HCT116 (cell line): ENCODE data around the gene TACC2. TPM values are rescaled to one million over a fixed set of nuclear protein-coding genes. Genes with fewer than 3 reads are reported as not detected.

ENCODE experiments used
- ATAC-seq: fragments of 200-7000 bp; cut with Tn5 transposase; 2 replicates; pipeline ENCODE4 v1.9.1; 2020; ENCODE audit warnings: mild to moderate bottlenecking, moderate library complexity
- BruUV-seq: library from RNA; stranded (reverse); fragments of 400-500 nt; replicated peaks from 2 replicates; lab custom pipeline; 2021; lab: Mats Ljungman, UMichigan
- CTCF ChIA-PET: fragments of 300-600 bp; sonication (Branson Sonifier 250); formaldehyde crosslinking; loops from one replicate; lab custom pipeline; 2021; ENCODE audit warnings: antibody characterized with exemption; lab: Charles Lee
- POLR2A ChIA-PET: fragments of 300-600, 350-600 bp; sonication (Branson Sonifier 250); formaldehyde crosslinking; loops from one replicate; lab custom pipeline; 2021; ENCODE audit warnings: antibody characterized with exemption; lab: Charles Lee
- RAD21 ChIA-PET, 2 experiments: fragments of 300-600 bp; sonication (Branson Sonifier 250); formaldehyde crosslinking; loops; one replicate each; lab custom pipeline; 2023; ENCODE audit warnings: low total read pairs in 2 of 2; ENCODE audit not compliant: uncharacterized antibody in 2 of 2, unreplicated experiment in 2 of 2, low non-redundant PET in 1 of 2; lab: Charles Lee
- DNase-seq: peaks from one replicate; pipeline ENCODE4 v3.0.0-alpha.2; 2010; ENCODE audit warnings: low read depth, low spot score
- H2AFZ ChIP-seq: fragments of 200-600 bp; shearing (Covaris generic), sonication (generic); 2 replicates; pipeline ENCODE4 v1.6.1; 2017; ENCODE audit warnings: low read depth, mixed run types, mixed read lengths, antibody characterized with exemption, low read length; ENCODE audit not compliant: poor library complexity, severe bottlenecking
- H3K27ac ChIP-seq: 2 replicates; pipeline ENCODE4 v1.5.1; 2012; ENCODE audit warnings: low read depth, low read length
- H3K27me3 ChIP-seq: fragments of 200-600 bp; sonication (generic); 2 replicates; pipeline ENCODE4 v1.6.1; 2016; ENCODE audit warnings: mixed run types, low read length, mixed read lengths; ENCODE audit not compliant: insufficient read depth
- H3K36me3 ChIP-seq, 2 experiments: fragments of 200-500 bp in 1 of 2; fragments of 200-600 bp in 1 of 2; sonication (Bioruptor generic) in 1 of 2; sonication (generic) in 1 of 2; 2 replicates each; pipeline versions ENCODE4 v1.5.1 to v1.6.1; 2014 to 2016; ENCODE audit warnings: low read length in 2 of 2, inconsistent platforms in 1 of 2, mixed read lengths in 1 of 2, mixed run types in 1 of 2; ENCODE audit not compliant: insufficient read depth in 2 of 2, control insufficient read depth in 1 of 2
- H3K4me1 ChIP-seq, 2 experiments: fragments of 200-600 bp in 1 of 2; sonication (generic) in 1 of 2; 2 replicates each; pipeline versions ENCODE4 v1.5.1 to v1.6.1; 2012 to 2017; ENCODE audit warnings: low read length in 2 of 2, inconsistent platforms in 1 of 2, mild to moderate bottlenecking in 1 of 2, mixed read lengths in 1 of 2, mixed run types in 1 of 2, moderate library complexity in 1 of 2; ENCODE audit not compliant: insufficient read depth in 2 of 2, control insufficient read depth in 1 of 2
- H3K4me2 ChIP-seq: fragments of 200-600 bp; sonication (generic); 2 replicates; pipeline ENCODE4 v1.6.1; 2017; ENCODE audit warnings: mixed run types, low read length, mixed read lengths
- H3K4me3 ChIP-seq, 2 experiments: fragments of 200-600 bp in 1 of 2; sonication (generic) in 1 of 2; replicated peaks in 1 of 2; 2 replicates each; pipeline ENCODE4 v1.5.1; 2011 to 2016; ENCODE audit warnings: low read length in 2 of 2, control low read depth in 1 of 2, low read depth in 1 of 2, mild to moderate bottlenecking in 1 of 2, mixed read lengths in 1 of 2, mixed run types in 1 of 2
- H3K79me2 ChIP-seq: fragments of 200-600 bp; sonication (generic); 2 replicates; pipeline ENCODE4 v1.6.1; 2017; ENCODE audit warnings: mild to moderate bottlenecking, mixed run types, low read length, moderate library complexity, mixed read lengths; ENCODE audit not compliant: insufficient read depth
- H3K9ac ChIP-seq: fragments of 200-600 bp; sonication (generic); 2 replicates; pipeline ENCODE4 v1.6.1; 2016; ENCODE audit warnings: low read length, mixed read lengths
- H3K9me2 ChIP-seq: fragments of 200-600 bp; sonication (generic), shearing (Covaris generic); 2 replicates; pipeline ENCODE4 v1.6.1; 2017; ENCODE audit warnings: mixed run types, mild to moderate bottlenecking, moderate library complexity; ENCODE audit not compliant: insufficient read depth
- H3K9me3 ChIP-seq, 2 experiments: fragments of 200-500 bp in 1 of 2; fragments of 200-600 bp in 1 of 2; sonication (Bioruptor generic) in 1 of 2; sonication (generic) in 1 of 2; 2 replicates each; pipeline ENCODE4 v1.6.1; 2014 to 2017; ENCODE audit warnings: low read length in 2 of 2, mixed read lengths in 2 of 2, inconsistent platforms in 1 of 2, low read depth in 1 of 2, mild to moderate bottlenecking in 1 of 2, mixed run types in 1 of 2, moderate library complexity in 1 of 2; ENCODE audit not compliant: control insufficient read depth in 1 of 2, insufficient read depth in 1 of 2
- H4K20me1 ChIP-seq: fragments of 200-600 bp; sonication (generic), shearing (Covaris generic); 2 replicates; pipeline ENCODE4 v1.6.1; 2017; ENCODE audit warnings: mixed run types, mild to moderate bottlenecking, moderate library complexity; ENCODE audit not compliant: insufficient read depth
- CEBPB ChIP-seq: IDR thresholded peaks from 2 replicates; pipeline ENCODE4 v1.6.1; 2012; ENCODE audit warnings: low read depth
- EGR1 ChIP-seq: IDR thresholded peaks from 2 replicates; pipeline ENCODE4 v1.6.1; 2012; ENCODE audit warnings: low read depth
- EZH2phosphoT487 ChIP-seq: fragments of 200-600 bp; IDR thresholded peaks from 2 replicates; pipeline ENCODE4 v1.6.1; 2018; ENCODE audit warnings: antibody characterized with exemption, borderline replicate concordance
- POLR2A ChIP-seq: IDR thresholded peaks from 2 replicates; pipeline ENCODE4 v1.7.0; 2011; ENCODE audit warnings: borderline replicate concordance; ENCODE audit not compliant: insufficient read depth, insufficient read length; ENCODE audit errors: extremely low read depth
- POLR2AphosphoS5 ChIP-seq: IDR thresholded peaks from 2 replicates; pipeline ENCODE4 v1.6.1; 2011; ENCODE audit warnings: mild to moderate bottlenecking, low read depth, low read length, moderate library complexity
- SIN3A ChIP-seq: IDR thresholded peaks from 2 replicates; pipeline ENCODE4 v1.6.1; 2012; ENCODE audit warnings: low read depth
- SP1 ChIP-seq: IDR thresholded peaks from 2 replicates; pipeline ENCODE4 v1.6.1; 2012; ENCODE audit warnings: low read depth
- SRF ChIP-seq: IDR thresholded peaks from 2 replicates; pipeline ENCODE4 v1.6.1; 2012; ENCODE audit warnings: low read depth
- TCF7L2 ChIP-seq: IDR thresholded peaks from 2 replicates; pipeline ENCODE4 v1.7.0; 2011; ENCODE audit warnings: borderline replicate concordance, inconsistent platforms; ENCODE audit not compliant: insufficient read depth, insufficient read length; ENCODE audit errors: extremely low read depth
- ZFX ChIP-seq: fragments of 450-650 bp; IDR thresholded peaks from 2 replicates; pipeline ENCODE4 v1.6.1; 2017
- ZNF274 ChIP-seq: fragments of 200-500 bp; sonication (Bioruptor generic); IDR thresholded peaks from 2 replicates; pipeline ENCODE4 v1.6.1; 2014; ENCODE audit warnings: mild to moderate bottlenecking, low read depth, low read length, inconsistent platforms
- intact Hi-C: fragments of 100-400 bp; cut with micrococcal nuclease; formaldehyde crosslinking; loops from 2 replicates; pipeline ENCODE4 v1.10.0; 2022
- total RNA-seq: library from RNA; stranded (reverse); gene quantifications from one replicate; pipeline ENCODE4 v1.2.1, GENCODE V29; 2021; ENCODE audit not compliant: unreplicated experiment
- TF ChIP-seq, protein P1 (sequence below), 3 experiments: fragments of 200-600 bp in 1 of 3; sonication (generic) in 1 of 3; IDR thresholded peaks in 2 of 3; conservative IDR thresholded peaks in 1 of 3; 2 replicates each; pipeline ENCODE4 v1.5.1; 2012 to 2017; ENCODE audit warnings: low read depth in 2 of 3, low read length in 2 of 3, antibody characterized with exemption in 1 of 3, borderline replicate concordance in 1 of 3, control low read depth in 1 of 3, mild to moderate bottlenecking in 1 of 3, mixed read lengths in 1 of 3, mixed run types in 1 of 3, moderate library complexity in 1 of 3; ENCODE audit not compliant: insufficient read depth in 1 of 3
- TF ChIP-seq, protein P2 (sequence below): IDR thresholded peaks from 2 replicates; pipeline ENCODE4 v1.6.1; 2012
- TF ChIP-seq, protein P3 (sequence below): IDR thresholded peaks from 2 replicates; pipeline ENCODE4 v1.6.1; 2012; ENCODE audit warnings: low read depth

TACC2 gene
- total RNA-seq, 1 experiment from 2014 or later, result 38.6 TPM

DNA sequence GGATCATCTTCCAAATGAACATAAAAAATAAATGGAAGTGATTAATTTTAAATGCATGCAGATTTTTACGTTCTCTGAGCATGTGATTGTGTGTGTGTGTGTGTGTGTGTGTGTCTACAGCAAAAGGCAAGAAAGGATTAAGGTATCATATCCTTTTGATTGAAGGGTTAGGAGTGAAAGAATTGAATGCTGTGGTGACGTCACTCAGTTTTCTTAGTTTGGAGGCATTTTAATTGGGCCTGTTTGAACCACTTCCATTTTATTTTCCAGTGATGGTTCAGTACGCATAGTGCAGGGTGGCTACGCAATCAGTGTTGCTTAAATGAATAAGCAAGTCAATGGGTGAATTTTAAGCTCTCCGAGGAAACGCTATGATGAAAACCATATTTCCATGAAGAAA is 31.3 kb downstream of the TACC2 start:
- no peaks in the 10 kb centered on the region for H3K9me2 ChIP-seq
- no peaks in the 10 kb centered on the region for H4K20me1 ChIP-seq
- no peak overlapping the region for H3K9ac ChIP-seq
- POLR2A ChIA-PET, result no interaction called here
- H2AFZ ChIP-seq, result no peak overlapping the region
- no peaks in the 10 kb centered on the region for H3K36me3 ChIP-seq
- H3K79me2 ChIP-seq, result no peaks in the 10 kb centered on the region
- no peak overlapping the region for H3K4me3 ChIP-seq
- no peaks in the 10 kb centered on the region for H3K9me3 ChIP-seq
- TF ChIP-seq POLR2A (no peak), EZH2phosphoT487 (no peak), SRF (no peak), TCF7L2 (no peak), ZNF274 (no peak), SIN3A (no peak), ZFX (no peak), EGR1 (no peak), CEBPB (no peak), POLR2AphosphoS5 (no peak), SP1 (no peak)
- TF ChIP-seq, protein P1, sequence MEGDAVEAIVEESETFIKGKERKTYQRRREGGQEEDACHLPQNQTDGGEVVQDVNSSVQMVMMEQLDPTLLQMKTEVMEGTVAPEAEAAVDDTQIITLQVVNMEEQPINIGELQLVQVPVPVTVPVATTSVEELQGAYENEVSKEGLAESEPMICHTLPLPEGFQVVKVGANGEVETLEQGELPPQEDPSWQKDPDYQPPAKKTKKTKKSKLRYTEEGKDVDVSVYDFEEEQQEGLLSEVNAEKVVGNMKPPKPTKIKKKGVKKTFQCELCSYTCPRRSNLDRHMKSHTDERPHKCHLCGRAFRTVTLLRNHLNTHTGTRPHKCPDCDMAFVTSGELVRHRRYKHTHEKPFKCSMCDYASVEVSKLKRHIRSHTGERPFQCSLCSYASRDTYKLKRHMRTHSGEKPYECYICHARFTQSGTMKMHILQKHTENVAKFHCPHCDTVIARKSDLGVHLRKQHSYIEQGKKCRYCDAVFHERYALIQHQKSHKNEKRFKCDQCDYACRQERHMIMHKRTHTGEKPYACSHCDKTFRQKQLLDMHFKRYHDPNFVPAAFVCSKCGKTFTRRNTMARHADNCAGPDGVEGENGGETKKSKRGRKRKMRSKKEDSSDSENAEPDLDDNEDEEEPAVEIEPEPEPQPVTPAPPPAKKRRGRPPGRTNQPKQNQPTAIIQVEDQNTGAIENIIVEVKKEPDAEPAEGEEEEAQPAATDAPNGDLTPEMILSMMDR (IDR thresholded peaks at IDR 0.05 in 2 of 3, conservative IDR thresholded peaks at IDR 0.05 in 1 of 3; ENCODE audit: borderline replicate concordance in 1 of 3, insufficient read depth in 1 of 3, low read depth in 2 of 3, low read length in 2 of 3), result no peak
- TF ChIP-seq, protein P2, sequence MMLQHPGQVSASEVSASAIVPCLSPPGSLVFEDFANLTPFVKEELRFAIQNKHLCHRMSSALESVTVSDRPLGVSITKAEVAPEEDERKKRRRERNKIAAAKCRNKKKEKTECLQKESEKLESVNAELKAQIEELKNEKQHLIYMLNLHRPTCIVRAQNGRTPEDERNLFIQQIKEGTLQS, result no peak
- TF ChIP-seq, protein P3, sequence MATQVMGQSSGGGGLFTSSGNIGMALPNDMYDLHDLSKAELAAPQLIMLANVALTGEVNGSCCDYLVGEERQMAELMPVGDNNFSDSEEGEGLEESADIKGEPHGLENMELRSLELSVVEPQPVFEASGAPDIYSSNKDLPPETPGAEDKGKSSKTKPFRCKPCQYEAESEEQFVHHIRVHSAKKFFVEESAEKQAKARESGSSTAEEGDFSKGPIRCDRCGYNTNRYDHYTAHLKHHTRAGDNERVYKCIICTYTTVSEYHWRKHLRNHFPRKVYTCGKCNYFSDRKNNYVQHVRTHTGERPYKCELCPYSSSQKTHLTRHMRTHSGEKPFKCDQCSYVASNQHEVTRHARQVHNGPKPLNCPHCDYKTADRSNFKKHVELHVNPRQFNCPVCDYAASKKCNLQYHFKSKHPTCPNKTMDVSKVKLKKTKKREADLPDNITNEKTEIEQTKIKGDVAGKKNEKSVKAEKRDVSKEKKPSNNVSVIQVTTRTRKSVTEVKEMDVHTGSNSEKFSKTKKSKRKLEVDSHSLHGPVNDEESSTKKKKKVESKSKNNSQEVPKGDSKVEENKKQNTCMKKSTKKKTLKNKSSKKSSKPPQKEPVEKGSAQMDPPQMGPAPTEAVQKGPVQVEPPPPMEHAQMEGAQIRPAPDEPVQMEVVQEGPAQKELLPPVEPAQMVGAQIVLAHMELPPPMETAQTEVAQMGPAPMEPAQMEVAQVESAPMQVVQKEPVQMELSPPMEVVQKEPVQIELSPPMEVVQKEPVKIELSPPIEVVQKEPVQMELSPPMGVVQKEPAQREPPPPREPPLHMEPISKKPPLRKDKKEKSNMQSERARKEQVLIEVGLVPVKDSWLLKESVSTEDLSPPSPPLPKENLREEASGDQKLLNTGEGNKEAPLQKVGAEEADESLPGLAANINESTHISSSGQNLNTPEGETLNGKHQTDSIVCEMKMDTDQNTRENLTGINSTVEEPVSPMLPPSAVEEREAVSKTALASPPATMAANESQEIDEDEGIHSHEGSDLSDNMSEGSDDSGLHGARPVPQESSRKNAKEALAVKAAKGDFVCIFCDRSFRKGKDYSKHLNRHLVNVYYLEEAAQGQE, result no peak
- no peak overlapping the region for H3K4me2 ChIP-seq
- DNase-seq (no peak), ATAC-seq (no peak)
- no peak overlapping the region for H3K27ac ChIP-seq
- CTCF ChIA-PET, result no interaction called here
- H3K4me1 ChIP-seq, result no peaks in the 10 kb centered on the region
- intact Hi-C loops, result no loop called here
- RAD21 ChIA-PET, result no interaction called here
- no TSS peak for BruUV-seq
- H3K27me3 ChIP-seq, result no peaks in the 10 kb centered on the region
